Nephron (organoid): Measurements from ENCODE around the gene MYEOV.

ENCODE experiments used
- H3K27ac Mint-ChIP-seq, 3 experiments: 2 replicates each; pipeline ENCODE4 v1.8.0; 2020; ENCODE audit warnings: mixed read lengths in 3 of 3, mild to moderate bottlenecking in 2 of 3, moderate library complexity in 1 of 3
- H3K27me3 Mint-ChIP-seq: 2 replicates; pipeline ENCODE4 v1.8.0; 2021; ENCODE audit warnings: low read depth, mild to moderate bottlenecking, moderate library complexity, mixed read lengths
- H3K36me3 Mint-ChIP-seq: 2 replicates; pipeline ENCODE4 v1.8.0; 2020; ENCODE audit warnings: low read depth, mixed read lengths
- H3K4me1 Mint-ChIP-seq: 2 replicates; pipeline ENCODE4 v1.8.0; 2020; ENCODE audit warnings: mixed read lengths
- H3K4me3 Mint-ChIP-seq, 3 experiments: 2 replicates each; pipeline ENCODE4 v1.8.0; 2020; ENCODE audit warnings: mild to moderate bottlenecking in 3 of 3, mixed read lengths in 3 of 3, moderate library complexity in 2 of 3
- H3K9me3 Mint-ChIP-seq: 2 replicates; pipeline ENCODE4 v1.8.0; 2020; ENCODE audit warnings: mixed read lengths
- TF ChIP-seq, protein P1 (sequence below), 3 experiments: fragments of 200-600 bp; sonication (generic); IDR thresholded peaks; one replicate each; pipeline ENCODE4 v1.5.0; 2021; ENCODE audit warnings: antibody characterized with exemption in 3 of 3; ENCODE audit not compliant: unreplicated experiment in 3 of 3

MYEOV gene

GRCh38 chr11:69278091-69278867 is 15.7 kb upstream of the MYEOV start:
- Mint-ChIP-seq H3K36me3 (peaks cover under 1% of the 10 kb centered on the region), H3K27ac (no peak overlapping the region), H3K9me3 (peaks cover 5% of the 10 kb centered on the region), H3K4me3 (no peak overlapping the region), H3K4me1 (peaks cover 6% of the 10 kb centered on the region), H3K27me3 (peaks cover 14% of the 10 kb centered on the region)
- TF ChIP-seq, protein P1, sequence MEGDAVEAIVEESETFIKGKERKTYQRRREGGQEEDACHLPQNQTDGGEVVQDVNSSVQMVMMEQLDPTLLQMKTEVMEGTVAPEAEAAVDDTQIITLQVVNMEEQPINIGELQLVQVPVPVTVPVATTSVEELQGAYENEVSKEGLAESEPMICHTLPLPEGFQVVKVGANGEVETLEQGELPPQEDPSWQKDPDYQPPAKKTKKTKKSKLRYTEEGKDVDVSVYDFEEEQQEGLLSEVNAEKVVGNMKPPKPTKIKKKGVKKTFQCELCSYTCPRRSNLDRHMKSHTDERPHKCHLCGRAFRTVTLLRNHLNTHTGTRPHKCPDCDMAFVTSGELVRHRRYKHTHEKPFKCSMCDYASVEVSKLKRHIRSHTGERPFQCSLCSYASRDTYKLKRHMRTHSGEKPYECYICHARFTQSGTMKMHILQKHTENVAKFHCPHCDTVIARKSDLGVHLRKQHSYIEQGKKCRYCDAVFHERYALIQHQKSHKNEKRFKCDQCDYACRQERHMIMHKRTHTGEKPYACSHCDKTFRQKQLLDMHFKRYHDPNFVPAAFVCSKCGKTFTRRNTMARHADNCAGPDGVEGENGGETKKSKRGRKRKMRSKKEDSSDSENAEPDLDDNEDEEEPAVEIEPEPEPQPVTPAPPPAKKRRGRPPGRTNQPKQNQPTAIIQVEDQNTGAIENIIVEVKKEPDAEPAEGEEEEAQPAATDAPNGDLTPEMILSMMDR (IDR thresholded peaks at IDR 0.05; ENCODE audit: unreplicated experiment in 3 of 3): no peak

- Mint-ChIP-seq H3K27me3 (peaks cover 7% of the 10 kb centered on the region), H3K27ac (no peak overlapping the region), H3K4me1 (peaks cover 10% of the 10 kb centered on the region), H3K36me3 (peaks cover 3% of the 10 kb centered on the region), H3K9me3 (peaks cover 8% of the 10 kb centered on the region), H3K4me3 (no peak overlapping the region)
- TF ChIP-seq, protein P1 (IDR thresholded peaks at IDR 0.05; ENCODE audit: unreplicated experiment in 3 of 3): no peak
Measured at GRCh38 chr11:69280451-69280850, 13.5 kb upstream of the MYEOV start.

DNA sequence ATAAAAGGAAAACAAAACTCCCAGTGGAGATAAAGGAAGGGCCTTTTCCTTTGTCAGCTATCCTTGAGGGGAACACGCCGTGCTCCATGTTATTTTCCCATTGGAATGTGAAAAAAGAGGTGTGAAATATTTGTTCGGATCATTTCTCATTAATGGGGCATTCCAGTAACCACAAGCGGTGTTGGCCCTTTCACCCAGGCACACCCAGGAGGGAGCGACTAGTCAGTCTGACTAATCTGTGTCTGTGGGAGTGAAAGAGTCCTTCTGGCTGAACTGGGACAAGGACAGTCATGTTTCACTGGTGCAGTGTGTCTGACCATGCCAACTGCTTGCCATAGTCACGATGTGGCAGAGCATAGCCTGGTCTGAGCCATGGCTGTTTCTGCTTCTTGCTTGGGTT is 13.0 kb upstream of the MYEOV start:
- peaks cover 8% of the 10 kb centered on the region for H3K9me3 Mint-ChIP-seq
- TF ChIP-seq, protein P1 (IDR thresholded peaks at IDR 0.05; ENCODE audit: unreplicated experiment in 3 of 3): no peak
- no peak overlapping the region for H3K4me3 Mint-ChIP-seq
- peaks cover 13% of the 10 kb centered on the region for H3K4me1 Mint-ChIP-seq
- H3K27ac Mint-ChIP-seq: no peak overlapping the region
- peaks cover 7% of the 10 kb centered on the region for H3K27me3 Mint-ChIP-seq
- peaks cover 3% of the 10 kb centered on the region for H3K36me3 Mint-ChIP-seq

DNA sequence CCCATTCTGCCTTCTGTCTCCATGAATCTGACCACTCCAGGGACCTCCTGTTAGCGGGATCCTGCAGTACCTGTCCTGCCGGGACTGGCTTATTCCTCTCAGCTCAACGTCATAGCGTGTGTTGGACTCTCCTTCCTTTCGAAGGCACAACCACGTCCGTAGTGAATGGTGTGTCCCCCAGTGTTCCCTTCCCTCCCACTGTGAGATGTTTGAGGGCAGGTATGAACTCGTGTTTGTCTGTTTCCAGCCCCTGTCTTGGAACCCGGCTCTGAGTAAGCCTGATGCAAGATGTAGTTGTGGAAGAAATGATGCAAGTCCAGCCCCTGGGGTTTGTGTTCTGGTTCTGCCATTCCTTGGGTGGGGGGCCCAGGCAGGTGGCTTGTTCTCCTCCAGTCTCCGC is 10.5 kb upstream of the MYEOV start:
- H3K4me3 Mint-ChIP-seq: no peak overlapping the region
- TF ChIP-seq, protein P1 (IDR thresholded peaks at IDR 0.05; ENCODE audit: unreplicated experiment in 3 of 3): no peak
- peaks cover 8% of the 10 kb centered on the region for H3K9me3 Mint-ChIP-seq
- peaks cover 22% of the 10 kb centered on the region for H3K4me1 Mint-ChIP-seq
- peaks cover 16% of the 10 kb centered on the region for H3K27me3 Mint-ChIP-seq
- no peak overlapping the region for H3K27ac Mint-ChIP-seq
- H3K36me3 Mint-ChIP-seq: peaks cover 3% of the 10 kb centered on the region

- Mint-ChIP-seq H3K9me3 (peaks cover 8% of the 10 kb centered on the region), H3K4me3 (no peak overlapping the region), H3K4me1 (peaks cover 22% of the 10 kb centered on the region), H3K27ac (no peak overlapping the region), H3K36me3 (peaks cover 3% of the 10 kb centered on the region), H3K27me3 (peaks cover 20% of the 10 kb centered on the region)
- TF ChIP-seq, protein P1 (IDR thresholded peaks at IDR 0.05; ENCODE audit: unreplicated experiment in 3 of 3): no peak
Measured at GRCh38 chr11:69284081-69284511, 9.9 kb upstream of the MYEOV start.

GRCh38 chr11:69285091-69285490 is 8.9 kb upstream of the MYEOV start:
- H3K27ac Mint-ChIP-seq: no peak overlapping the region
- H3K36me3 Mint-ChIP-seq: peaks cover 3% of the 10 kb centered on the region
- peaks cover 22% of the 10 kb centered on the region for H3K4me1 Mint-ChIP-seq
- H3K9me3 Mint-ChIP-seq: peaks cover 8% of the 10 kb centered on the region
- H3K4me3 Mint-ChIP-seq: no peak overlapping the region
- peaks cover 20% of the 10 kb centered on the region for H3K27me3 Mint-ChIP-seq
- TF ChIP-seq, protein P1 (IDR thresholded peaks at IDR 0.05; ENCODE audit: unreplicated experiment in 3 of 3): no peak
